C4-2B (cell line): ENCODE results near the gene ZBTB1.

Source experiments
- H3K27ac ChIP-seq: fragments of 450-650 bp; 2 replicates; pipeline ENCODE4 v1.5.1; 2017
- CTCF ChIP-seq: fragments of 450-650 bp; conservative IDR thresholded peaks from 2 replicates; pipeline ENCODE4 v1.5.1; 2017; ENCODE audit warnings: mild to moderate bottlenecking
- ZFX ChIP-seq: fragments of 450-650 bp; IDR thresholded peaks from 2 replicates; pipeline ENCODE4 v1.6.1; 2017

Gene ZBTB1

GRCh38 chr14:64501411-64502171 lies 3.0 kb upstream of the ZBTB1 start:
- peak overlapping the region; percentile 97 for H3K27ac ChIP-seq
- TF ChIP-seq ZFX (no peak), CTCF (peak; percentile 12; the same call in 1 of the 2 replicates)

- TF ChIP-seq CTCF (no peak), ZFX (no peak)
- H3K27ac ChIP-seq: peak overlapping the region; percentile 97
Observed at GRCh38 chr14:64502456-64502855, 2.1 kb upstream of the ZBTB1 start.

GRCh38 chr14:64502887-64503433 lies 1.6 kb upstream of the ZBTB1 start:
- peak overlapping the region; percentile 97 for H3K27ac ChIP-seq
- no peak; the same call in 1 of the 2 replicates for TF ChIP-seq ZFX
- TF ChIP-seq CTCF: no peak

GRCh38 chr14:64503434-64504309 lies 898 bp upstream of the ZBTB1 start, which contains the start of gene ZBTB25:
TSS of gene ZBTB25 (minus strand) at chr14:64503838. CDS start at chr14:64490533, 13,305 bp downstream.
- peak within 1 kb of the TSS; percentile 97 for H3K27ac ChIP-seq
- TF ChIP-seq CTCF: no peak
- peak; percentile 61; the same call in 1 of the 2 replicates for TF ChIP-seq ZFX

- TF ChIP-seq ZFX (peak; percentile 95), CTCF (no peak)
Observed at GRCh38 chr14:64504897-64505794, 576 bp downstream of the ZBTB1 start.

GRCh38 chr14:64506721-64507120 lies 2.2 kb downstream of the ZBTB1 start:
- no peak overlapping the region for H3K27ac ChIP-seq
- no peak for TF ChIP-seq CTCF
- no peak for TF ChIP-seq ZFX

More at GRCh38 chr14:64504897-64505794, 576 bp downstream of the ZBTB1 start:
- H3K27ac ChIP-seq: peak overlapping the region; percentile 97
